ENCODE data around the gene GPAT3. TPM values are rescaled to one million over a fixed set of nuclear protein-coding genes. Genes with fewer than 3 reads are reported as not detected.

Gene GPAT3
- total RNA-seq, 1 experiment from 2014 or later: 15.1 TPM

GRCh38 chr4:83563998-83564397, 28.1 kb downstream of the GPAT3 start:
- ATAC-seq (no peak), DNase-seq (ENCODE audit: low read depth, low spot score) (no peak)
- POLR2A ChIA-PET: no interaction called here
- no peak overlapping the region for H3K27ac ChIP-seq (ENCODE audit: low read length)
- H3K4me1 ChIP-seq (ENCODE audit: control insufficient read depth, insufficient read depth, low read length): no peaks in the 10 kb centered on the region
- BruUV-seq (replicated peaks): no TSS peak
- H3K27me3 ChIP-seq (ENCODE audit: control insufficient read depth, insufficient read depth, low read length): no peaks in the 10 kb centered on the region
- no peaks in the 10 kb centered on the region for H3K9me3 ChIP-seq (ENCODE audit: control insufficient read depth, insufficient read depth, low read depth, low read length)
- intact Hi-C loops (cut with micrococcal nuclease; ENCODE audit: unreplicated experiment) (no loop called here), in situ Hi-C loops (cut with HindIII; ENCODE audit: low pct_unique_long_range_greater_than_20kb, low sequenced_read_pairs) (no loop called here)
- H3K4me3 ChIP-seq (ENCODE audit: low read depth in 2 of 2, low read length in 2 of 2): no peak overlapping the region
- CTCF ChIA-PET: no interaction called here
- no peaks in the 10 kb centered on the region for H3K36me3 ChIP-seq (ENCODE audit: control insufficient read depth, insufficient read depth, low read length)
- TF ChIP-seq SIN3A (IDR thresholded peaks at IDR 0.05; ENCODE audit: borderline replicate concordance, insufficient read depth, low read depth, low read length) (no peak), REST (IDR thresholded peaks at IDR 0.05; ENCODE audit: insufficient read depth in 1 of 2, low read depth in 2 of 2, low read length in 1 of 2) (no peak), CTCF (IDR thresholded peaks at IDR 0.05) (no peak), POLR2AphosphoS5 (IDR thresholded peaks at IDR 0.05; ENCODE audit: low read depth, low read length) (no peak), TCF7L2 (IDR thresholded peaks at IDR 0.05; ENCODE audit: low read depth, low read length) (no peak)

- no peak for TF ChIP-seq POLR2AphosphoS5 (IDR thresholded peaks at IDR 0.05; ENCODE audit: low read depth, low read length)
- no peak for TF ChIP-seq REST (IDR thresholded peaks at IDR 0.05; ENCODE audit: insufficient read depth in 1 of 2, low read depth in 2 of 2, low read length in 1 of 2)
- no peak for TF ChIP-seq CTCF (IDR thresholded peaks at IDR 0.05)
- no peak for TF ChIP-seq TCF7L2 (IDR thresholded peaks at IDR 0.05; ENCODE audit: low read depth, low read length)
- TF ChIP-seq SIN3A (IDR thresholded peaks at IDR 0.05; ENCODE audit: borderline replicate concordance, insufficient read depth, low read depth, low read length): no peak
- Histone ChIP-seq H3K27ac (ENCODE audit: low read length) (no peak overlapping the region), H3K4me3 (ENCODE audit: low read depth in 2 of 2, low read length in 2 of 2) (no peak overlapping the region), H3K27me3 (ENCODE audit: control insufficient read depth, insufficient read depth, low read length) (no peaks in the 10 kb centered on the region), H3K36me3 (ENCODE audit: control insufficient read depth, insufficient read depth, low read length) (no peaks in the 10 kb centered on the region), H3K4me1 (ENCODE audit: control insufficient read depth, insufficient read depth, low read length) (no peaks in the 10 kb centered on the region), H3K9me3 (ENCODE audit: control insufficient read depth, insufficient read depth, low read depth, low read length) (no peaks in the 10 kb centered on the region)
- CTCF ChIA-PET: no interaction called here
- DNase-seq (ENCODE audit: low read depth, low spot score) (no peak), ATAC-seq (no peak)
- intact Hi-C loops (cut with micrococcal nuclease; ENCODE audit: unreplicated experiment): no loop called here
- no TSS peak for BruUV-seq (replicated peaks)
- POLR2A ChIA-PET: no interaction called here
- in situ Hi-C loops (cut with HindIII; ENCODE audit: low pct_unique_long_range_greater_than_20kb, low sequenced_read_pairs): no loop called here
These were observed 32.2 kb downstream of the GPAT3 start for GRCh38 chr4:83568062-83568461.

Data from Panc1 (cell line).